Heart left ventricle (tissue), 16 donors: Measurements from ENCODE around the gene TLE1. TPM values are rescaled to one million over a fixed set of nuclear protein-coding genes. Genes with fewer than 3 reads are reported as not detected.

Source experiments
- ATAC-seq, 4 donors: fragments of 200-7000 bp; cut with Tn5 transposase; one replicate each; pipeline ENCODE4 v1.9.1; 2020 to 2022; ENCODE audit warnings: moderate library complexity in 4 of 4, mild to moderate bottlenecking in 3 of 4, moderate number of reproducible peaks in 1 of 4
- DNase-seq, 5 donors: peaks; one replicate each; pipeline ENCODE4 v3.0.0-alpha.2; 2020
- H3K27ac ChIP-seq, 12 donors: fragments of 200-600 bp; sonication (generic) in 4 of 12; one replicate each; pipeline versions ENCODE4 v1.5.0 to v1.8.0; 2016 to 2022; ENCODE audit warnings: mild to moderate bottlenecking in 2 of 12
- H3K27me3 ChIP-seq, 9 donors: fragments of 200-600 bp; sonication (generic) in 2 of 9; one replicate each; pipeline versions ENCODE4 v1.5.1 to v1.8.0; 2016 to 2022; ENCODE audit warnings: mild to moderate bottlenecking in 3 of 9
- H3K36me3 ChIP-seq, 9 donors: fragments of 200-600 bp; sonication (generic) in 2 of 9; one replicate each; pipeline versions ENCODE4 v1.5.0 to v1.8.0; 2018 to 2022; ENCODE audit warnings: mild to moderate bottlenecking in 2 of 9
- H3K4me1 ChIP-seq, 12 donors: fragments of 200-600 bp; sonication (generic) in 4 of 12; one replicate each; pipeline versions ENCODE4 v1.5.0 to v1.8.0; 2016 to 2022; ENCODE audit warnings: mild to moderate bottlenecking in 3 of 12
- H3K4me3 ChIP-seq, 12 donors: fragments of 200-600 bp; sonication (generic) in 4 of 12; one replicate each; pipeline versions ENCODE4 v1.5.0 to v1.8.0; 2017 to 2022; ENCODE audit warnings: mild to moderate bottlenecking in 9 of 12, moderate library complexity in 4 of 12
- H3K9me3 ChIP-seq, 12 donors: fragments of 200-600 bp; sonication (generic) in 4 of 12; one replicate each; pipeline versions ENCODE4 v1.5.0 to v1.8.0; 2016 to 2022; ENCODE audit warnings: mild to moderate bottlenecking in 1 of 12
- POLR2A ChIP-seq, 2 donors: fragments of 450-650 bp; IDR thresholded peaks; one replicate each; pipeline ENCODE4 v1.6.1; 2017; ENCODE audit warnings: antibody characterized with exemption in 2 of 2, mild to moderate bottlenecking in 2 of 2, moderate library complexity in 2 of 2
- WGBS, 4 donors: extraction: QIAGEN DNeasy Blood & Tissue Kit in 2 of 4; methylation state at CpG; one replicate each; pipeline versions ENCODE4 v1.1.5 to v1.1.7; 2013 to 2018; 5-methylcytosine and 5-hydroxymethylcytosine counted together
- intact Hi-C, 10 donors: fragments of 100-400 bp; cut with DNase I; formaldehyde crosslinking; loops; one replicate each; pipeline versions ENCODE4 v1.11.1 to v1.14.2; 2022
- polyA plus RNA-seq, 2 donors: library from polyadenylated mRNA; stranded (reverse); fragments of 200-250 nt; gene quantifications; one replicate each; pipeline ENCODE4 v1.2.3, GENCODE V29; 2013
- total RNA-seq, 9 donors: library from RNA; depleted of rRNA in 2 of 9; stranded (reverse); fragments of >200 nt in 2 of 9; fragmentation: NEBNext Ultra II Directional in 3 of 9; extraction: Animal tissue kit (Norgen Biotek cat#: 25700) in 3 of 9; gene quantifications; one replicate each; pipeline versions ENCODE4 v1.1.0 to v1.2.4, GENCODE V29; 2016 to 2023
- TF ChIP-seq, protein P1 (sequence below), 12 donors: fragments of 200-600 bp; sonication (generic) in 4 of 12; IDR thresholded peaks; one replicate each; pipeline versions ENCODE4 v1.5.0 to v1.8.0; 2018 to 2022; ENCODE audit warnings: antibody characterized with exemption in 12 of 12, mild to moderate bottlenecking in 5 of 12
- donor health status: ischemic (EF 13 %, LVEDD 7.1; RV severe dilation, severe dysfunction).
- donor health status: healthy with polysubstance abuse.
- donor health status: DM: no; HTN: yes; CAD: no.
- donor health status: DM: no; HTN: no; CAD: no.
- donor health status: ischemic (EF 25% LVEDD 6.9; RV normal size, moderate dysfunction).
- donor health status: ischemic (EF 25% LVEDD 5.7; RV mildly dilated, moderate dysfunction).
- donor health status: healthy.
- donor health status: DM: yes; HTN: yes; CAD: no.
- donor health status: ischemic (EF 35%, LVEDD 5.7; RV mildly dilated, moderate dysfunction).
- donor health status: nonischemic (EF 11% LVEDD 7.7; RV severe dilation, severe dysfunction).
- donor health status: DM: yes; HTN: yes; CAD: no.
- donor health status: PGD.
- donor health status: ischemic (EF 29% LVEDD 5.4; RV normal size, mild dysfunction).
- donor health status: nonischemic (EF 23%, LVEDD 6.1; RV moderate dilation, normal function).

Gene TLE1
- total and polyA plus RNA-seq, 11 donors = 6.2 to 25.4 (median 9.8) TPM

DNA sequence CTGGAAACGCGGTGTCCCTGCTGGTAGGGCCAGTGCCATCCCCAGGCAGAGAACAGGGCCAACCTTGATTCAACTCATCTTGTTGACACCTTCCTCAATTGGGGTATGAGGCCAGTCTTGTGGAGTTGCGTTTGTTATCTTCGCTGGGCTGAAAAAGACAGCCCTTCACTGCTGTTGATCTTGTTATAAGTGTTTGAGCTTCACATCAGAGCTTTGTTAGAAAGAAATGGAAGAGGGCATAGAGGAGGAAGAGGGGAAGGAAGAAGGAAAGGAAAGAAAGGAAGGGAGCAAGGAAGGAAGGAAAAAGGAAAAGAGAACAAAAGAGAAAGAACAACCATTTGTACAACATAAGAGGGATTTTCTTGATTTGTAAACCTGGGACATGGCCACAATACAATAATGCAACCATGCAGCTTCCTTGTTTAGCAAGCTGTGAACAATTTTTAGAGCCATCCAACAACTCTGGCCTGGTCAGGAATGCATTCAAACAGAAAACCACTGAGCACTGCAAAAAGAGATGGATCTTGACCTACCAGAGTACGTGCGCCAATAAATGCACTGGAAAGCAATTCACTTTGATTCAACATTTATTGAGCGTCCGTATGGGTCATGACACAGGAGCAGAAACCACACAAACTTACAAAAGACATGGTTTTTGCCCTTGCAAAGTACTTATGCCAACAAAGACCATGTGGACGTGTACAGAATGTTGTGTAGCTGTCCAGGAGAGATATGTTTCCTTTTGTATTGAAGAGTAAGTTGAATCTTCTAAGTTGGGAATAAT lies 152.9 kb downstream of the TLE1 start:
- no peaks in the 10 kb centered on the region for H3K4me1 ChIP-seq
- H3K27me3 ChIP-seq = no peaks in the 10 kb centered on the region
- H3K9me3 ChIP-seq = no peaks in the 10 kb centered on the region
- no peak for TF ChIP-seq POLR2A (IDR thresholded peaks at IDR 0.05)
- TF ChIP-seq, protein P1, sequence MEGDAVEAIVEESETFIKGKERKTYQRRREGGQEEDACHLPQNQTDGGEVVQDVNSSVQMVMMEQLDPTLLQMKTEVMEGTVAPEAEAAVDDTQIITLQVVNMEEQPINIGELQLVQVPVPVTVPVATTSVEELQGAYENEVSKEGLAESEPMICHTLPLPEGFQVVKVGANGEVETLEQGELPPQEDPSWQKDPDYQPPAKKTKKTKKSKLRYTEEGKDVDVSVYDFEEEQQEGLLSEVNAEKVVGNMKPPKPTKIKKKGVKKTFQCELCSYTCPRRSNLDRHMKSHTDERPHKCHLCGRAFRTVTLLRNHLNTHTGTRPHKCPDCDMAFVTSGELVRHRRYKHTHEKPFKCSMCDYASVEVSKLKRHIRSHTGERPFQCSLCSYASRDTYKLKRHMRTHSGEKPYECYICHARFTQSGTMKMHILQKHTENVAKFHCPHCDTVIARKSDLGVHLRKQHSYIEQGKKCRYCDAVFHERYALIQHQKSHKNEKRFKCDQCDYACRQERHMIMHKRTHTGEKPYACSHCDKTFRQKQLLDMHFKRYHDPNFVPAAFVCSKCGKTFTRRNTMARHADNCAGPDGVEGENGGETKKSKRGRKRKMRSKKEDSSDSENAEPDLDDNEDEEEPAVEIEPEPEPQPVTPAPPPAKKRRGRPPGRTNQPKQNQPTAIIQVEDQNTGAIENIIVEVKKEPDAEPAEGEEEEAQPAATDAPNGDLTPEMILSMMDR (IDR thresholded peaks at IDR 0.05) = no peak
- intact Hi-C loops = no loop called here
- DNase-seq (no peak), ATAC-seq (no peak)
- H3K4me3 ChIP-seq = no peak overlapping the region
- 87 to 91% (median 89%) methylated on average over 9 of the region's 9 CpGs for WGBS, 4 donors
- no peaks in the 10 kb centered on the region for H3K36me3 ChIP-seq
- H3K27ac ChIP-seq = no peak overlapping the region

DNA sequence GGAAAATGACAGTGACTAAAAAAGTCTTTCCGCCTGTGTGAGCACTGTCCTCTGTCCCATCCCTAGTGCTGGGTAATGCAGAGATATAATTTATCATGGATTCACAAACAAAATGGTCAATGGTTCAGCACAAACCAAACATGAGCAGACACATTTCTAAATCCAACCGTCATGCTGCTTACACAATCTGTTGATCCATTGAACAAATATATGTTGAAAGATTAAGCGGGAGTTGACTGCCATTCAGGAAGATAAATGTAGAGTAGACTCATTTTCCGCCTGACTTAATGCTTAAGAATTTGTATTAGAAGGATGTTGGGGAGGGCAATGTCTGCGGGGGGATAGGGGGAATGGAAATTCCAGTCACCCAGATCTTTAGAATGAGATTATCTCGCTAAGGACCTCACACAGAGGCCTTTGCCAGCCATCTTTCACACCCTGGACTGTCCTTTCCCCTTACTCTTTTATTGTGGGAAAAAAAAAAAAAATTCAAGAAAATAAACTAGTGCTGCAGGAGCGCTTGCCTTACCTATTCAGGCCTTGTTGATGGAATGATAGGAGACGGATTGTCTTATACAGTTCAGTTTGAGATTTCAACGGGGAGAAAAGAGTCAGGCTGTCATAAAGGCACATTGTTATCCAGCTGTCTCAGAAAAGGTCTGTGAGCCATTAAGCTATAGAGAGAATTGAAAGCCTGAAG lies 153.7 kb downstream of the TLE1 start:
- ATAC-seq = no peak
- no peak overlapping the region for H3K27ac ChIP-seq
- no peak overlapping the region for H3K4me3 ChIP-seq
- 81 to 85% (median 85%) methylated on average over 9 of the region's 9 CpGs for WGBS, 4 donors
- intact Hi-C loops = no loop called here
- no peak for DNase-seq
- no peaks in the 10 kb centered on the region for H3K4me1 ChIP-seq
- no peaks in the 10 kb centered on the region for H3K36me3 ChIP-seq
- no peaks in the 10 kb centered on the region for H3K27me3 ChIP-seq
- H3K9me3 ChIP-seq = no peaks in the 10 kb centered on the region
- TF ChIP-seq, protein P1 (IDR thresholded peaks at IDR 0.05) = no peak
- TF ChIP-seq POLR2A (IDR thresholded peaks at IDR 0.05) = no peak

GRCh38 chr9:81534138-81534875 lies 155.0 kb downstream of the TLE1 start:
- Histone ChIP-seq H3K9me3 (no peaks in the 10 kb centered on the region), H3K27ac (no peak overlapping the region), H3K27me3 (no peaks in the 10 kb centered on the region), H3K36me3 (no peaks in the 10 kb centered on the region), H3K4me1 (peaks cover 0 to 12% (median 0%) of the 10 kb centered on the region in 12 donors), H3K4me3 (no peak overlapping the region)
- no peak for TF ChIP-seq POLR2A (IDR thresholded peaks at IDR 0.05)
- TF ChIP-seq, protein P1 (IDR thresholded peaks at IDR 0.05) = no peak
- intact Hi-C loops = no loop called here
- WGBS, 4 donors = 82 to 88% (median 87%) methylated on average over 4 of the region's 4 CpGs
- DNase-seq = no peak
- no peak for ATAC-seq

Other genes with a start within 250 kb of the TLE1 start
- not detected for gene SPATA31D4, start 238.9 kb upstream of the TLE1 start, total RNA-seq
- gene SPATA31D4, start 238.9 kb upstream of the TLE1 start, polyA plus RNA-seq = not detected